Frontal cortex (tissue), 4 donors: ENCODE measurements around the gene TOP3A. TPM values are rescaled to one million over a fixed set of nuclear protein-coding genes. Genes with fewer than 3 reads are reported as not detected.

ENCODE experiments used
- DNase-seq, 2 donors: peaks; one replicate each; pipeline ENCODE4 v3.0.0; 2012; ENCODE audit warnings: low spot score in 2 of 2
- FAIRE-seq: peaks from 2 replicates; lab custom pipeline; 2012; peaks lifted over from hg19 to GRCh38; lab: Jason Lieb, UNC
- total RNA-seq: library from RNA; depleted of rRNA; stranded (reverse); fragments of >200 nt; gene quantifications from one replicate; pipeline ENCODE4 v1.2.3, GENCODE V29; 2014
- donor health status: control.
- donor health status: control.
- donor health status: control.

TOP3A gene
- total RNA-seq, 1 donor from 2014 or later: 36.3 TPM

GRCh38 chr17:18238299-18238698 is 76.5 kb downstream of the TOP3A start:
- FAIRE-seq: no peak
- DNase-seq: no peak

GRCh38 chr17:18237461-18237860 is 77.3 kb downstream of the TOP3A start:
- FAIRE-seq (no peak), DNase-seq (no peak)

- DNase-seq (no peak), FAIRE-seq (no peak)
Observed at GRCh38 chr17:18236494-18236893, 78.3 kb downstream of the TOP3A start.

GRCh38 chr17:18235743-18236256 is 79.0 kb downstream of the TOP3A start:
- FAIRE-seq (no peak), DNase-seq (no peak)

GRCh38 chr17:18234853-18235380 is 79.9 kb downstream of the TOP3A start:
- FAIRE-seq (no peak), DNase-seq (no peak)

- FAIRE-seq: no peak
Observed at GRCh38 chr17:18233803-18234518, 80.8 kb downstream of the TOP3A start.

GRCh38 chr17:18231164-18231563 is 83.6 kb downstream of the TOP3A start:
- no peak for FAIRE-seq
- DNase-seq: peak in 1 of 2 donors; percentile 26

More at GRCh38 chr17:18233803-18234518, 80.8 kb downstream of the TOP3A start:
- DNase-seq: no peak

- peak; percentile 57 to 71 for DNase-seq
- FAIRE-seq: no peak
Observed at GRCh38 chr17:18230288-18231141, 84.3 kb downstream of the TOP3A start.

- FAIRE-seq (no peak), DNase-seq (no peak)
Observed at GRCh38 chr17:18229771-18230170, 85.0 kb downstream of the TOP3A start.

- no peak for DNase-seq
- FAIRE-seq: no peak
Observed at GRCh38 chr17:18229254-18229653, 85.5 kb downstream of the TOP3A start.

- no peak for FAIRE-seq
Observed at GRCh38 chr17:18228176-18228682, 86.6 kb downstream of the TOP3A start.

GRCh38 chr17:18227635-18228034 is 87.2 kb downstream of the TOP3A start:
- FAIRE-seq: no peak
- DNase-seq: peak in 1 of 2 donors; percentile 14

More at GRCh38 chr17:18228176-18228682, 86.6 kb downstream of the TOP3A start:
- DNase-seq: peak in 1 of 2 donors; percentile 28

GRCh38 chr17:18226284-18226945 is 88.4 kb downstream of the TOP3A start:
- FAIRE-seq (no peak), DNase-seq (peak in 1 of 2 donors; percentile 17)

GRCh38 chr17:18225642-18226283 is 89.0 kb downstream of the TOP3A start:
- no peak for FAIRE-seq
- DNase-seq: peak in 1 of 2 donors; percentile 48

- no peak for FAIRE-seq
- peak; percentile 100 for DNase-seq
Observed at GRCh38 chr17:18225121-18225641, 89.6 kb downstream of the TOP3A start, which contains the start of gene LLGL1. Gene LLGL1, plus strand, starts transcription at chr17:18225635. Its CDS starts 48 bp downstream, at chr17:18225683.

GRCh38 chr17:18224387-18225120 is 90.2 kb downstream of the TOP3A start:
- no peak for DNase-seq
- FAIRE-seq: no peak

- FAIRE-seq (no peak), DNase-seq (peak in 1 of 2 donors; percentile 14)
Observed at GRCh38 chr17:18224053-18224386, 90.8 kb downstream of the TOP3A start.
